Endodermal cell (in vitro differentiated cells): Measurements from ENCODE around the gene TREX2. TPM values are rescaled to one million over a fixed set of nuclear protein-coding genes. Genes with fewer than 3 reads are reported as not detected.

Experiments
- DNase-seq: peaks from one replicate; pipeline ENCODE4 v3.0.0-alpha.2; 2017
- H3K27ac ChIP-seq: 2 replicates; pipeline ENCODE4 v1.5.1; 2013; ENCODE audit warnings: mild to moderate bottlenecking, low read depth, low read length, moderate library complexity
- H3K27me3 ChIP-seq: 2 replicates; pipeline ENCODE4 v1.6.1; 2013; ENCODE audit warnings: mild to moderate bottlenecking, low read length, moderate library complexity; ENCODE audit not compliant: insufficient read depth, control insufficient read depth, poor library complexity, severe bottlenecking
- H3K36me3 ChIP-seq: 2 replicates; pipeline ENCODE4 v1.7.0; 2013; ENCODE audit warnings: mild to moderate bottlenecking, low read length, moderate library complexity; ENCODE audit not compliant: control insufficient read depth, insufficient read depth
- H3K4me1 ChIP-seq: one replicate; pipeline ENCODE4 v1.7.0; 2013; ENCODE audit warnings: low read length; ENCODE audit not compliant: control insufficient read depth, insufficient read depth
- H3K4me3 ChIP-seq: 2 replicates; pipeline ENCODE4 v1.5.1; 2013; ENCODE audit warnings: mild to moderate bottlenecking, low read length, moderate library complexity
- H3K9ac ChIP-seq: 2 replicates; pipeline ENCODE4 v1.6.1; 2013; ENCODE audit warnings: mild to moderate bottlenecking, low read length, moderate library complexity; ENCODE audit not compliant: poor library complexity, severe bottlenecking; ENCODE audit errors: extremely low read depth
- H3K9me3 ChIP-seq: 2 replicates; pipeline ENCODE4 v1.6.1; 2013; ENCODE audit warnings: mild to moderate bottlenecking, low read length, moderate library complexity; ENCODE audit not compliant: control insufficient read depth
- H3K27ac Mint-ChIP-seq: 2 replicates; pipeline ENCODE4 v1.8.0; 2020; ENCODE audit warnings: mixed read lengths
- H3K27me3 Mint-ChIP-seq: 2 replicates; pipeline ENCODE4 v1.8.0; 2021; ENCODE audit warnings: mild to moderate bottlenecking, mixed read lengths; ENCODE audit not compliant: insufficient read depth
- H3K36me3 Mint-ChIP-seq: 2 replicates; pipeline ENCODE4 v1.8.0; 2020; ENCODE audit warnings: low read depth, mixed read lengths
- H3K4me1 Mint-ChIP-seq: 2 replicates; pipeline ENCODE4 v1.8.0; 2020; ENCODE audit warnings: mixed read lengths
- H3K4me3 Mint-ChIP-seq: 2 replicates; pipeline ENCODE4 v1.8.0; 2020; ENCODE audit warnings: mild to moderate bottlenecking, moderate library complexity, mixed read lengths
- H3K9me3 Mint-ChIP-seq: 2 replicates; pipeline ENCODE4 v1.8.0; 2020; ENCODE audit warnings: mild to moderate bottlenecking, mixed read lengths
- CTCF ChIP-seq: fragments of 200-600 bp; sonication (generic); conservative IDR thresholded peaks from 2 replicates; pipeline ENCODE4 v1.5.0; 2021; ENCODE audit warnings: antibody characterized with exemption, mild to moderate bottlenecking
- WGBS, 2 experiments: methylation state at CpG; one replicate each; pipeline versions ENCODE4 v1.1.5 to v1.1.7; 2013; ENCODE audit warnings: missing lambda C conversion rate in 2 of 2, mixed read lengths in 1 of 2; ENCODE audit not compliant: insufficient coverage in 1 of 2, insufficient read length in 1 of 2; 5-methylcytosine and 5-hydroxymethylcytosine counted together
- total RNA-seq, 2 donors: library from RNA; stranded (reverse); fragmentation: NEBNext Ultra II Directional in 1 of 2; extraction: Animal tissue kit (Norgen Biotek cat#: 25700) in 1 of 2; gene quantifications; 2 replicates in 1 of 2; 3 replicates in 1 of 2; pipeline ENCODE4 v1.2.1, GENCODE V29; 2021

Gene TREX2
- total RNA-seq, 2 donors from 2014 or later: 0.35 to 0.70 TPM

- Mint-ChIP-seq H3K27ac (no peak overlapping the region), H3K27me3 (no peaks in the 10 kb centered on the region), H3K36me3 (peaks cover 4% of the 10 kb centered on the region), H3K4me1 (no peaks in the 10 kb centered on the region), H3K9me3 (peaks cover 71% of the 10 kb centered on the region), H3K4me3 (no peak overlapping the region)
- H3K27me3 ChIP-seq: no peaks in the 10 kb centered on the region
- no peaks in the 10 kb centered on the region for H3K4me1 ChIP-seq
- no peak overlapping the region for H3K27ac ChIP-seq
- H3K9me3 ChIP-seq: no peaks in the 10 kb centered on the region
- H3K9ac ChIP-seq: no peak overlapping the region
- TF ChIP-seq CTCF: no peak
- WGBS, 2 experiments: 90 to 96% methylated on average over 7 to 16 of the region's 17 CpGs
- no peaks in the 10 kb centered on the region for H3K36me3 ChIP-seq
- no peak overlapping the region for H3K4me3 ChIP-seq
- no peak for DNase-seq
Measured at GRCh38 chrX:153457827-153458466, 12.1 kb upstream of the TREX2 start.

GRCh38 chrX:153457136-153457825 lies 11.4 kb upstream of the TREX2 start:
- peaks cover 4% of the 10 kb centered on the region for H3K36me3 Mint-ChIP-seq
- no peak for TF ChIP-seq CTCF
- peaks cover 71% of the 10 kb centered on the region for H3K9me3 Mint-ChIP-seq
- 91 to 94% methylated on average over 4 to 18 of the region's 18 CpGs for WGBS, 2 experiments
- no peak overlapping the region for H3K9ac ChIP-seq
- H3K4me3 Mint-ChIP-seq: no peak overlapping the region
- no peak overlapping the region for H3K27ac ChIP-seq
- H3K4me3 ChIP-seq: no peak overlapping the region
- no peak for DNase-seq
- no peaks in the 10 kb centered on the region for H3K4me1 ChIP-seq
- no peak overlapping the region for H3K27ac Mint-ChIP-seq
- no peaks in the 10 kb centered on the region for H3K36me3 ChIP-seq
- no peaks in the 10 kb centered on the region for H3K27me3 Mint-ChIP-seq
- no peaks in the 10 kb centered on the region for H3K4me1 Mint-ChIP-seq
- no peaks in the 10 kb centered on the region for H3K27me3 ChIP-seq
- H3K9me3 ChIP-seq: no peaks in the 10 kb centered on the region

GRCh38 chrX:153456704-153457103 lies 10.8 kb upstream of the TREX2 start:
- Histone ChIP-seq H3K9ac (no peak overlapping the region), H3K27ac (no peak overlapping the region), H3K36me3 (no peaks in the 10 kb centered on the region), H3K4me3 (no peak overlapping the region), H3K9me3 (no peaks in the 10 kb centered on the region), H3K27me3 (no peaks in the 10 kb centered on the region), H3K4me1 (no peaks in the 10 kb centered on the region)
- 90% methylated on average over 9 of the region's 9 CpGs; no CpG with 5 or more reads in 1 of the 2 experiments for WGBS, 2 experiments
- no peak for TF ChIP-seq CTCF
- no peak for DNase-seq
- Mint-ChIP-seq H3K27me3 (no peaks in the 10 kb centered on the region), H3K9me3 (peaks cover 71% of the 10 kb centered on the region), H3K4me1 (no peaks in the 10 kb centered on the region), H3K4me3 (no peak overlapping the region), H3K36me3 (peaks cover 4% of the 10 kb centered on the region), H3K27ac (no peak overlapping the region)
